ENCODE measurements around the gene HCRTR1.

The HCRTR1 gene

GRCh38 chr1:31669433-31669785 lies 51.9 kb downstream of the HCRTR1 start:
- Histone ChIP-seq H3K9ac (ENCODE audit: low read depth, low read length) (no peak overlapping the region), H3K4me1 (ENCODE audit: insufficient read depth, low read length) (no peaks in the 10 kb centered on the region; the same call in 1 of the 2 replicates), H3K36me3 (ENCODE audit: insufficient read depth, low read depth, low read length) (no peaks in the 10 kb centered on the region), H3K27ac (ENCODE audit: low read length) (no peak overlapping the region), H3K27me3 (ENCODE audit: insufficient read depth, low read length) (peaks cover 3% of the 10 kb centered on the region; the same call in 1 of the 2 replicates), H3K9me3 (ENCODE audit: insufficient read depth, low read depth, low read length) (no peaks in the 10 kb centered on the region), H3K4me3 (ENCODE audit: low read length) (no peak overlapping the region)

GRCh38 chr1:31669786-31670592 lies 52.5 kb downstream of the HCRTR1 start:
- Histone ChIP-seq H3K9ac (ENCODE audit: low read depth, low read length) (no peak overlapping the region), H3K27me3 (ENCODE audit: insufficient read depth, low read length) (peaks cover 3% of the 10 kb centered on the region; the same call in 1 of the 2 replicates), H3K4me1 (ENCODE audit: insufficient read depth, low read length) (no peaks in the 10 kb centered on the region; the same call in 1 of the 2 replicates), H3K9me3 (ENCODE audit: insufficient read depth, low read depth, low read length) (no peaks in the 10 kb centered on the region), H3K36me3 (ENCODE audit: insufficient read depth, low read depth, low read length) (no peaks in the 10 kb centered on the region), H3K4me3 (ENCODE audit: low read length) (no peak overlapping the region), H3K27ac (ENCODE audit: low read length) (no peak overlapping the region)

GRCh38 chr1:31670593-31670964 lies 53.1 kb downstream of the HCRTR1 start:
- Histone ChIP-seq H3K4me1 (ENCODE audit: insufficient read depth, low read length) (no peaks in the 10 kb centered on the region; the same call in 1 of the 2 replicates), H3K9me3 (ENCODE audit: insufficient read depth, low read depth, low read length) (no peaks in the 10 kb centered on the region), H3K27ac (ENCODE audit: low read length) (no peak overlapping the region), H3K4me3 (ENCODE audit: low read length) (no peak overlapping the region), H3K9ac (ENCODE audit: low read depth, low read length) (no peak overlapping the region), H3K36me3 (ENCODE audit: insufficient read depth, low read depth, low read length) (no peaks in the 10 kb centered on the region), H3K27me3 (ENCODE audit: insufficient read depth, low read length) (peaks cover 3% of the 10 kb centered on the region; the same call in 1 of the 2 replicates)

GRCh38 chr1:31671147-31671546 lies 53.7 kb downstream of the HCRTR1 start:
- H3K27ac ChIP-seq (ENCODE audit: low read length): no peak overlapping the region
- no peaks in the 10 kb centered on the region for H3K9me3 ChIP-seq (ENCODE audit: insufficient read depth, low read depth, low read length)
- H3K36me3 ChIP-seq (ENCODE audit: insufficient read depth, low read depth, low read length): no peaks in the 10 kb centered on the region

GRCh38 chr1:31671561-31672201 lies 54.2 kb downstream of the HCRTR1 start:
- Histone ChIP-seq H3K4me1 (ENCODE audit: insufficient read depth, low read length) (no peaks in the 10 kb centered on the region; the same call in 1 of the 2 replicates), H3K9ac (ENCODE audit: low read depth, low read length) (no peak overlapping the region), H3K27me3 (ENCODE audit: insufficient read depth, low read length) (peaks cover 3% of the 10 kb centered on the region; the same call in 1 of the 2 replicates)

More at GRCh38 chr1:31671147-31671546, 53.7 kb downstream of the HCRTR1 start:
- Histone ChIP-seq H3K9ac (ENCODE audit: low read depth, low read length) (no peak overlapping the region), H3K27me3 (ENCODE audit: insufficient read depth, low read length) (peaks cover 3% of the 10 kb centered on the region; the same call in 1 of the 2 replicates), H3K4me1 (ENCODE audit: insufficient read depth, low read length) (no peaks in the 10 kb centered on the region; the same call in 1 of the 2 replicates), H3K4me3 (ENCODE audit: low read length) (no peak overlapping the region)

GRCh38 chr1:31672986-31673385 lies 55.5 kb downstream of the HCRTR1 start:
- Histone ChIP-seq H3K9ac (ENCODE audit: low read depth, low read length) (no peak overlapping the region), H3K4me3 (ENCODE audit: low read length) (no peak overlapping the region), H3K36me3 (ENCODE audit: insufficient read depth, low read depth, low read length) (no peaks in the 10 kb centered on the region), H3K9me3 (ENCODE audit: insufficient read depth, low read depth, low read length) (no peaks in the 10 kb centered on the region), H3K27me3 (ENCODE audit: insufficient read depth, low read length) (peaks cover 3% of the 10 kb centered on the region; the same call in 1 of the 2 replicates), H3K4me1 (ENCODE audit: insufficient read depth, low read length) (no peaks in the 10 kb centered on the region; the same call in 1 of the 2 replicates), H3K27ac (ENCODE audit: low read length) (no peak overlapping the region)

More at GRCh38 chr1:31671561-31672201, 54.2 kb downstream of the HCRTR1 start:
- Histone ChIP-seq H3K4me3 (ENCODE audit: low read length) (no peak overlapping the region), H3K9me3 (ENCODE audit: insufficient read depth, low read depth, low read length) (no peaks in the 10 kb centered on the region), H3K27ac (ENCODE audit: low read length) (no peak overlapping the region), H3K36me3 (ENCODE audit: insufficient read depth, low read depth, low read length) (no peaks in the 10 kb centered on the region)

GRCh38 chr1:31673433-31673832 lies 55.9 kb downstream of the HCRTR1 start:
- Histone ChIP-seq H3K36me3 (ENCODE audit: insufficient read depth, low read depth, low read length) (no peaks in the 10 kb centered on the region), H3K9ac (ENCODE audit: low read depth, low read length) (no peak overlapping the region), H3K4me3 (ENCODE audit: low read length) (no peak overlapping the region), H3K27me3 (ENCODE audit: insufficient read depth, low read length) (peaks cover 3% of the 10 kb centered on the region; the same call in 1 of the 2 replicates), H3K4me1 (ENCODE audit: insufficient read depth, low read length) (no peaks in the 10 kb centered on the region; the same call in 1 of the 2 replicates), H3K9me3 (ENCODE audit: insufficient read depth, low read depth, low read length) (no peaks in the 10 kb centered on the region), H3K27ac (ENCODE audit: low read length) (no peak overlapping the region)

GRCh38 chr1:31674626-31675025 lies 57.1 kb downstream of the HCRTR1 start:
- no peak overlapping the region for H3K4me3 ChIP-seq (ENCODE audit: low read length)
- H3K9ac ChIP-seq (ENCODE audit: low read depth, low read length): no peak overlapping the region
- no peaks in the 10 kb centered on the region; the same call in 1 of the 2 replicates for H3K4me1 ChIP-seq (ENCODE audit: insufficient read depth, low read length)
- H3K36me3 ChIP-seq (ENCODE audit: insufficient read depth, low read depth, low read length): no peaks in the 10 kb centered on the region
- H3K27ac ChIP-seq (ENCODE audit: low read length): no peak overlapping the region
- H3K27me3 ChIP-seq (ENCODE audit: insufficient read depth, low read length): peaks cover 3% of the 10 kb centered on the region; the same call in 1 of the 2 replicates
- no peaks in the 10 kb centered on the region for H3K9me3 ChIP-seq (ENCODE audit: insufficient read depth, low read depth, low read length)

GRCh38 chr1:31675161-31675560 lies 57.7 kb downstream of the HCRTR1 start:
- H3K4me1 ChIP-seq (ENCODE audit: insufficient read depth, low read length): no peaks in the 10 kb centered on the region
- no peaks in the 10 kb centered on the region for H3K36me3 ChIP-seq (ENCODE audit: insufficient read depth, low read depth, low read length)
- H3K27ac ChIP-seq (ENCODE audit: low read length): no peak overlapping the region
- H3K9ac ChIP-seq (ENCODE audit: low read depth, low read length): no peak overlapping the region
- peaks cover 2% of the 10 kb centered on the region; the same call in 1 of the 2 replicates for H3K27me3 ChIP-seq (ENCODE audit: insufficient read depth, low read length)
- no peaks in the 10 kb centered on the region for H3K9me3 ChIP-seq (ENCODE audit: insufficient read depth, low read depth, low read length)
- H3K4me3 ChIP-seq (ENCODE audit: low read length): no peak overlapping the region

- no peaks in the 10 kb centered on the region for H3K36me3 ChIP-seq (ENCODE audit: insufficient read depth, low read depth, low read length)
- no peak overlapping the region for H3K4me3 ChIP-seq (ENCODE audit: low read length)
- H3K27me3 ChIP-seq (ENCODE audit: insufficient read depth, low read length): no peaks in the 10 kb centered on the region
- no peaks in the 10 kb centered on the region for H3K9me3 ChIP-seq (ENCODE audit: insufficient read depth, low read depth, low read length)
- H3K27ac ChIP-seq (ENCODE audit: low read length): no peak overlapping the region
- H3K4me1 ChIP-seq (ENCODE audit: insufficient read depth, low read length): no peaks in the 10 kb centered on the region
- H3K9ac ChIP-seq (ENCODE audit: low read depth, low read length): no peak overlapping the region
Observed at GRCh38 chr1:31675756-31676155, 58.3 kb downstream of the HCRTR1 start.
